A204.1 (cell line): ENCODE measurements around the gene SIRT6.
"Not testable (repeated sequence)": the region's sequence is repeated elsewhere in the genome, so short reads cannot be mapped to it uniquely, and the experiment has no call there.

ENCODE experiments used
- FAIRE-seq: peaks from 2 replicates; lab custom pipeline; 2012; peaks lifted over from hg19 to GRCh38; lab: Jason Lieb, UNC

The SIRT6 gene

DNA sequence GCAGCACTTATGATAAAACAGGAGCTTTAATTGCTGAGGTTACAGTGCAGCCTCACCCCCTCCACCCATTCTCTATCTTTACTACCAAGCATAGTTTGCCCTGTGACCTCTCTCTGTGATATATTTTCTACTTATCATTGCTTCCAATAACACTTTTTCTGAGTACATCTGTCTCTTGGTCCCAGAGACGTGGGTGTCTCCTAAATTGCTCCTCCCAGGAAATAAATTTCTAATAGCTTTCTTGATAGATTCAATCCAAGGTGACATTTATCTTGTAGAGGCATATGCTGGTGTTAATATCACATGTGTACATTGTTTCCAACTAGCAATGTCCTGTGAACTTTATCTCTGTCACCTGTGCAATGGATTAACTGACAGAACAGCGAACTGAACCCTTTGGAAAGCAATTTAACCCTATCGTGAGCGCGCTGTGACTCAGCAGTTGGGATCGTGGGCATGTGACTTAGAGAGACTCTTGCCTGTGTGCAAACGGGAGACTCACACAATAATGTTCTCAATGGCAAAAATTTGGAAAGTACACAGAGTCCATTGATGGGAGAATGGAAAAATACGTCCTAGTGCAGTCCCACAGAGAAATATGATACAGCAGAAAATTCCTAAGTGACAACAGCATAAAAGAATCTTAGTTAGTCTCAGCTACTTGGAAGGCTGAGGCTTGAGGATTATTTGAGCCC lies 51.5 kb downstream of the SIRT6 start:
- peak; percentile 98 for FAIRE-seq

DNA sequence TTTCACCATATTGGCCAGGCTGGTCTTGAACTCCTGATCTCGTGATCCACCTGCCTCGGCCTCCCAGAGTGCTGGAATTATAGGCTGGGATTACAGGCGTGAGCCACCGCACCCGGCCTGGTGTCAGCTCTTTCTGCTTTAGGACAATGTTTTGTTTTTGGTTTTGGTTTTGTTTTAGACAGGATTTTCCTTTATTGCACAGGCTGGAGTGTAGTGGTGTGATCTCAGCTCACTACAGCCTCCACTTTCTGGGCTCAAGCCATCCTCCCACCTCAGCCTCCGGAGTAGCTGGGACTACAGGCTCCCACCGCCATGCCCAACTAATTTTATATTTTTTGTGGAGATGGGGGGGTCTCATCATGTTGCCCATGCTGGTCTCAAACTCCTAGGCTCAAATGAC lies 53.3 kb downstream of the SIRT6 start:
- FAIRE-seq: not testable (repeated sequence)

DNA sequence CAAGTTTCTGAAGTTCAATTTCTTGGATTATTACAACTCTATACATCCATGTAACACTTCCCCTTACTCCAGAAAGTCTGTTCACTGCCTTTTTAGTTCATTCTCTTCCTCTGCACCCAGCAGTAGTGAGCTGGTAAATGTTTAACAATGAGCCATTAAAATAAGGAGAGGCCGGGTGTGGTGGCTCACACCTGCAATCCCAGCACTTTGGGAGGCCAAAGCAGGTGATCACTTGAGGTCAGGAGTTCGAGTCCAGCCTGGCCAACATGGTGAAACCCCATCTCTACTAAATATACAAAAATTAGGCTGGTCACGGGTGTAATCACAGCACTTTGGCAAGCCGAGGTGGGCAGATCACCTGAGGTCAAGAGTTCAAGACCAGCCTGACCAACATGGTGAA lies 55.0 kb downstream of the SIRT6 start:
- FAIRE-seq: not testable (repeated sequence)

DNA sequence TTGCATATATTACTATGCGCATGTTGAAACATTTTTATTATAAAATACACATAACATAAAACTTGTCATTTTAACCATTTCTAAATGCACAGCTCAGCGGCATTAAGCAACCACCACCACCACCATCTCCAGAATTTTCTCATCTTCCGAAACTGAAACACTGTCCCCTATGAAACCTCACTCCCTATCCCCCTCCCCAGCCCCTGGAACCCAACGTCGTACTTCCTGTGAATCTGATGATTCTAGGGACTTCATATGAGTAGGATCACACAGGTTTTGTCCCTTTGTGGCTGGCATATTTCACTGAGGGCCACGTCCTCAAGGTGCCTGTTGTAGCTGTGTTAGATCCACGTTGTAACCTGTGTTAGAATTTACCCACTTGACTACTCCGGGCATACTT lies 57.7 kb downstream of the SIRT6 start:
- no peak for FAIRE-seq
